Glutamatergic neuron (in vitro differentiated cells): ENCODE results near the gene B4GALNT3. TPM values are rescaled to one million over a fixed set of nuclear protein-coding genes. Genes with fewer than 3 reads are reported as not detected.

Experiments
- DNase-seq: peaks from one replicate; pipeline ENCODE4 v3.0.0; 2022
- H3K27ac Mint-ChIP-seq: one replicate; pipeline ENCODE4 v1.8.0; 2020; ENCODE audit warnings: mild to moderate bottlenecking, mixed read lengths, inconsistent platforms; ENCODE audit not compliant: unreplicated experiment
- H3K27me3 Mint-ChIP-seq: one replicate; pipeline ENCODE4 v1.8.0; 2020; ENCODE audit warnings: mild to moderate bottlenecking, moderate library complexity, mixed read lengths, inconsistent platforms; ENCODE audit not compliant: unreplicated experiment
- H3K36me3 Mint-ChIP-seq: one replicate; pipeline ENCODE4 v1.8.0; 2020; ENCODE audit warnings: mild to moderate bottlenecking, mixed read lengths, inconsistent platforms; ENCODE audit not compliant: unreplicated experiment
- H3K4me1 Mint-ChIP-seq: one replicate; pipeline ENCODE4 v1.8.0; 2020; ENCODE audit warnings: mild to moderate bottlenecking, low read depth, mixed read lengths, inconsistent platforms; ENCODE audit not compliant: unreplicated experiment
- H3K4me3 Mint-ChIP-seq: one replicate; pipeline ENCODE4 v1.8.0; 2020; ENCODE audit warnings: mild to moderate bottlenecking, mixed read lengths, inconsistent platforms; ENCODE audit not compliant: unreplicated experiment
- H3K9me3 Mint-ChIP-seq: one replicate; pipeline ENCODE4 v1.8.0; 2020; ENCODE audit warnings: mild to moderate bottlenecking, moderate library complexity, mixed read lengths, inconsistent platforms; ENCODE audit not compliant: unreplicated experiment
- total RNA-seq: library from RNA; stranded (reverse); fragmentation: NEBNext Ultra II Directional; extraction: Animal tissue kit (Norgen Biotek cat#: 25700); gene quantifications from one replicate; pipeline ENCODE4 v1.2.1, GENCODE V29; 2021; ENCODE audit not compliant: unreplicated experiment
- TF ChIP-seq, protein P1 (sequence below): fragments of 200-600 bp; sonication (generic); IDR thresholded peaks from one replicate; pipeline ENCODE4 v1.5.0; 2021; ENCODE audit not compliant: partially characterized antibody, unreplicated experiment

Gene B4GALNT3
- total RNA-seq, 1 donor from 2014 or later, result 3.3 TPM

DNA sequence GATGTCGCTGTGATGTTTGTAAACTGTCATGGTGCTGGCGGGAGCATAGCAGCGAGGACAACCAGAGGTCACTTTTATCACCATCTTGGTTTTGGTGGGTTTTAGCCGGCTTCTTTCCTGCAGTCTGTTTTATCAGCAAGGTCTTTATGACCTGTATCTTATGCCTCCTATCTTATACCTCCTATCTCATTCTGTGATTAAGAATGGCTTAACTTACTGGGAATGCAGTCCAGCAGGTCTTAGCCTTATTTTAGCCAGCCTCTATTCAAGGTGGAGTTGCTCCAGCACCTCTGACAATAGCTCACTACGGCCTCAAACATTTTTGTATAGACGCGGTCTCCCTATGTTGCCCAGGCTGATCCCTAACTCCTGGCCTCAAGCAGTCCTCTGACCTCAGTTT, 53.7 kb downstream of the B4GALNT3 start:
- Mint-ChIP-seq H3K27me3 (peaks cover 5% of the 10 kb centered on the region), H3K4me1 (no peaks in the 10 kb centered on the region), H3K9me3 (peaks cover 4% of the 10 kb centered on the region), H3K4me3 (no peak overlapping the region), H3K27ac (no peak overlapping the region), H3K36me3 (no peaks in the 10 kb centered on the region)
- TF ChIP-seq, protein P1, sequence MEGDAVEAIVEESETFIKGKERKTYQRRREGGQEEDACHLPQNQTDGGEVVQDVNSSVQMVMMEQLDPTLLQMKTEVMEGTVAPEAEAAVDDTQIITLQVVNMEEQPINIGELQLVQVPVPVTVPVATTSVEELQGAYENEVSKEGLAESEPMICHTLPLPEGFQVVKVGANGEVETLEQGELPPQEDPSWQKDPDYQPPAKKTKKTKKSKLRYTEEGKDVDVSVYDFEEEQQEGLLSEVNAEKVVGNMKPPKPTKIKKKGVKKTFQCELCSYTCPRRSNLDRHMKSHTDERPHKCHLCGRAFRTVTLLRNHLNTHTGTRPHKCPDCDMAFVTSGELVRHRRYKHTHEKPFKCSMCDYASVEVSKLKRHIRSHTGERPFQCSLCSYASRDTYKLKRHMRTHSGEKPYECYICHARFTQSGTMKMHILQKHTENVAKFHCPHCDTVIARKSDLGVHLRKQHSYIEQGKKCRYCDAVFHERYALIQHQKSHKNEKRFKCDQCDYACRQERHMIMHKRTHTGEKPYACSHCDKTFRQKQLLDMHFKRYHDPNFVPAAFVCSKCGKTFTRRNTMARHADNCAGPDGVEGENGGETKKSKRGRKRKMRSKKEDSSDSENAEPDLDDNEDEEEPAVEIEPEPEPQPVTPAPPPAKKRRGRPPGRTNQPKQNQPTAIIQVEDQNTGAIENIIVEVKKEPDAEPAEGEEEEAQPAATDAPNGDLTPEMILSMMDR, result no peak
- DNase-seq, result no peak

DNA sequence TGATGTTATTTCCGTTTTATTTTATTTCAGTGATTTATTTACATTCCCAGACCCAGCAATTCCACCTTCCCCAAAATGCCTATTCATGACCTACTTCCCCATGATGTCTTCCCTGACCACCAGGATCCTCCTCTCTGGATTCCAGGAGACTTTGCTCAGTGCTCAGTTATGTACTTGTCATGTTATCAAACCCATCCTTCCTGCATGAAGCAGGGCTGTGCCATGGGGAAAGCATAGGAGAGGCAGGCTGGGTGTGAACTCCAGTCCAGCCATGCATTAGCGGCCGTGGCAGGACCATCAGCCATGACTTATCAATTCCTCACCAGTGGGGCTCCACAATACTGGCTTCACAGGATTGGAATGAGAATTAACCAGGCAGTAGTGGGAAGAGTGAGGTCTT, 57.8 kb downstream of the B4GALNT3 start:
- H3K4me3 Mint-ChIP-seq, result no peak overlapping the region
- no peak for DNase-seq
- H3K9me3 Mint-ChIP-seq, result peaks cover 6% of the 10 kb centered on the region
- no peak overlapping the region for H3K27ac Mint-ChIP-seq
- no peaks in the 10 kb centered on the region for H3K4me1 Mint-ChIP-seq
- H3K36me3 Mint-ChIP-seq, result no peaks in the 10 kb centered on the region
- TF ChIP-seq, protein P1, result no peak
- H3K27me3 Mint-ChIP-seq, result peaks cover 5% of the 10 kb centered on the region

DNA sequence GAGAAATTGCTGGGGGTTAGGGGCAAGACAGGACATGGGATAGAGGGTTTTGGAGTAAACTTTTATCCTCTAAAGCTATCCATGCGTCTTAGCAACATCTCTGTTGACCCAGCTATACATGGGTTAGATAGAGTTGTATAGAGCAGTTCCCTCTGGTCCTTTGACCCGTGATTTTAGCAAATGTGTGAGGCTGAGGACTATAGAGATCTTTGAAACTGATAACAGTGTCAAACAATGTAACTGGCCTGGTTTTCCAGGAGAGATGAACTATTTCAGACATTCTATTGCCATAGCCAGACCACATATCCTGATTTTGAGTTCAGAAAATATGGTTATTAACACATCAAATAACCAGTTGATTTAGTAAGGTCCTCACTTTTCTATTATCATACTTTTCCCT, 60.4 kb downstream of the B4GALNT3 start:
- H3K4me1 Mint-ChIP-seq, result no peaks in the 10 kb centered on the region
- H3K9me3 Mint-ChIP-seq, result peaks cover 2% of the 10 kb centered on the region
- DNase-seq, result no peak
- no peak overlapping the region for H3K4me3 Mint-ChIP-seq
- H3K27ac Mint-ChIP-seq, result no peak overlapping the region
- TF ChIP-seq, protein P1, result no peak
- no peaks in the 10 kb centered on the region for H3K36me3 Mint-ChIP-seq
- no peaks in the 10 kb centered on the region for H3K27me3 Mint-ChIP-seq

DNA sequence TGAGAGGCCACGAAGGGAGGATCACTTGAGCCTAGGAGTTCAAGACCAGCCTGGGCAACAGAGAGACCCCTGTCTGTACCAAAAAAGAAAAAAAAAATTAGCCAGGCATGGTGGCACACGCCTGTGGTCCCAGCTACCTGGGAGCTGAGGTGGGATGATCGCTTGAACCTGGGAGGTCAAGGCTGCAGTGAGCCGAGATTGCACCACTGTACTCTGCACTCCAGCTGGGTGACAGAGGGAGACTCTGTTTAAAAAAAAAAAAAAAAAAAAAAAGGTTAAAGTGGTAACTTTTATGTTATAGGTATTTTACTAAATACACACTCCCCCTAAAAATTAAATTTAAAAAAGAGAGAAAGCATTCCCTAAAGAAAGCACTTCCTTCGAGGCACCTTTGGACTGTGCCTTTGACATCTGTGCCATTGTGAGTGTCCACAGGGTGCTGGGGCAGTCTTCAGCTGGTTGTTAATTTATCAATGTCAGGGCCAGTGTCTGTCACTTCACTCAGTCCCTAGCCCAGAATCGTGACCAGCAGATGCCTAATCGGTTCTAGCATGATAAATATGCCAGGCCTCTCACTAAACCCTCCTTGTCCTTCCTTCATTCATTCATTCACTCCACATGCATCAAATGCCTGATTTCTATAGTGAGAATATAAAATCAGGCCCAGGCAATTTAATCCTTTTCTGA, 63.1 kb downstream of the B4GALNT3 start:
- Mint-ChIP-seq H3K36me3 (no peaks in the 10 kb centered on the region), H3K4me1 (no peaks in the 10 kb centered on the region), H3K4me3 (no peak overlapping the region), H3K27me3 (no peaks in the 10 kb centered on the region), H3K9me3 (peaks cover 7% of the 10 kb centered on the region), H3K27ac (no peak overlapping the region)
- TF ChIP-seq, protein P1, result no peak
- DNase-seq, result no peak

DNA sequence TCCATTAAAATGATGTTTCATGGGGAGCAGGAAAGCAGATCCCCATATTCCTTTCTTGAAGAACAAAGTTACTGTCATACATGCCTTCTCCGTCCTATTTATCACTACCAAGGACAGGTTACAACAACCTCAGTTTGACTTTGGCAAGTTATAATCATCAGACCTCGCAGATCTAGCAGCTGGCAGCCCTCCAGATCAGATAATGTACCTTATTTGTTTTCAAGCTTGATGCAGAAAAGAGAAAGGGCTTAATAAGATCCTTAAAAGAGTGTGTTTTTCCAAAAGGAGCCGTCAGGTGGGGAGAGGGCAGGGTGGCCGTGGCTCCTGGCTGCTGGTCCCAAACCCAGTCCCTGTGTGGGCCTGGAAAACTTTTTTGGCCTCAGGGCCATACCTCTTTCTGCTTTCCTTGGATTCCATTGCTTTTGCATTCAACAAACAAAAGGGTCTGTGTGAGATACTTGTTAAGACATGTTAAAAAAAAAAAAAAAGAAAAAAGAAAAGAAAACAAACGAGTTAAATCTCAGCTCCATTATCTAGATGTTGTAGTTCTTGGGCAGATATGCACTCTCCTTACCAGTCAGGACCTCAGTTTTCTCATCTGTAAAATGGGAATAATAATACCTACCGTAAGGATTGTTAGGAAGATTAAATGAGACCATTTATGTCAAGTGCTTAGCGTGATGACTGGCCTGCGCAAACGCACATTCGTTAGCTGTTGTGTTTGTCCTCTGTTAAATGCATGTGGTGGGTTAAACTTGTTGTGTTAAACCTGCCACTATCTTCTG, 64.6 kb downstream of the B4GALNT3 start:
- Mint-ChIP-seq H3K4me3 (no peak overlapping the region), H3K36me3 (peaks cover 9% of the 10 kb centered on the region), H3K27me3 (no peaks in the 10 kb centered on the region), H3K9me3 (peaks cover 13% of the 10 kb centered on the region), H3K27ac (no peak overlapping the region), H3K4me1 (no peaks in the 10 kb centered on the region)
- no peak for DNase-seq
- TF ChIP-seq, protein P1, result no peak
